HG03280 (cell line): ENCODE data around the gene COX14.
A peak's percentile ranks its signal among the peaks of the same experiment; 100 is the strongest.
"Not testable (repeated sequence)": the region's sequence is repeated elsewhere in the genome, so short reads cannot be mapped to it uniquely, and the experiment has no call there.

Experiments
- ATAC-seq: cut with Tn5 transposase; IDR thresholded peaks from one replicate; pipeline ENCODE4 v1.9.1; 2021; ENCODE audit warnings: mild to moderate bottlenecking, moderate library complexity; ENCODE audit not compliant: unreplicated experiment

The COX14 gene

DNA sequence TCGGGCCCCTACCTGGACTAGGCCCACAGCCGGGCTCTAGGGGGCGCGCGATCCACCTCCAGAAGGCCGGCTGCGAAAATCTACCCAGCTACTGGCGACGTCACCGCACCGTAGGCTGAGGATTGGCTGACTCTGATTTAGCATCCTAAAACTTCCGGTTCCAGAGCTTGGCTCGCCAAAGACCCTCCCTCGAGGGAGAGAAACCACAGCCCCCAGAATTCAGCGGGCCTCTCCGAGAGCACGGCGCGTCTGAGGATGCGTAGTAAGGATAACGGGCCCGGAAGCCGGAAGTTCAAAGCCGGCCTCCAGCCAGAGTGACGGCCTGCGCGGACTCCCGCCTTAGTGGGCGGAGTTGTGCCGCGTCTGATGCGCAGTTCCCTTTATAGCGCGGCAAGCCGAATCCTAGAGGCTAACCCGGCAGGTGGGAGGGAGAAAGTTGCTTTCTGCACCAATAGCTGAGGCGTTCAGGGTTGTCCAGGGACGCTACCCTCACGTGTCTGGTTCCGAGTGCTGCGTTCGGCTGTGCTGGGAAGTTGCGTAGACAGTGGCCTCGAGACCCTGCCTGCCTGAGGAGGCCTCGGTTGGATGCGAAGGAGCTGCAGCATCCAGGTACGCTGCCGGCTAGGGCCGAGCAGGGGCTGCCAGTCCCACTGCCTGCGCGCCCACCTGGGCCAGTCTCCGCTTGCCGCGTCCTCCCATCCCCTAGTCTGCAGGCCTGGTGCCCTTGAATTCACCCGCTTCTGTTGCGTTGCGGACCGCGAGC, at the start of gene COX14:
Gene COX14, plus strand, starts transcription at position 544 of the 763 bp plus-strand sequence. CDS start 7,808 bp downstream, outside the sequence.
- ATAC-seq: peak; percentile 83

DNA sequence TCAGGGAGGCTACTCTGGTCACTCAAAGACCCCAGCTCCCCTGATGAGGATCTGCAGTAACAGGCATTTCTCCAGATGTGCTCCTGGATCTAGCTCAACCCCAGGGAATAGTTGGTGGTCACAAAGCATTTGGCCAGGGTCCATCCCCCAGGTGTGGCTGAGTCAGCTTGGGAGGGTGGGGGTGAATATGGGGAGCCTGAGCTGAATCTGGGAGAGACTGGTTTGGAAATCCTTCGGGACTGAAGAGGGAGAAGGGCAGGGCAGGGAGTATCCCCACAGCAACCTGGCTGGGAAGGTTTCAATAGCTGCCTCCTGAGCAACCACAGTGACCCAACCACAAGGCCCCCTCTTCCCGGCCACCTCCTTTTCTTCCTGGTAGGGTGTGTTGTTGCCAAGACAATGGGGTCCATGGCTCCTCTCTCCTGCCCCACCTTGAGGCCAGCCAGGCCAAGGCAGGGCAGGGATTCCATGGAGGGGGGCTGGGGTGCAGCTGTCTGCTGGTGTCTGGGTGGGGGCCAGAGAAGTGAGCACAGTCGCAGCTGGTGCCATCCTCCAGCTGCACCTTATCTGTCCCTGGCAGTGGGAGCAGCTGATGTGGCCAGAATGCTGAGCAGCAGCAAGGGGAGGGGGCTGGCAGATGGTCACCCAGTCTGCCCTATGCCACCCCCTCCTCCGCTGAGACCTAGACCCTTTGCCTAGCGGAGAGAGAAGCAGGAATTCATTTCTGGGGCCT, 49.1 kb upstream of the COX14 start:
- no peak for ATAC-seq

DNA sequence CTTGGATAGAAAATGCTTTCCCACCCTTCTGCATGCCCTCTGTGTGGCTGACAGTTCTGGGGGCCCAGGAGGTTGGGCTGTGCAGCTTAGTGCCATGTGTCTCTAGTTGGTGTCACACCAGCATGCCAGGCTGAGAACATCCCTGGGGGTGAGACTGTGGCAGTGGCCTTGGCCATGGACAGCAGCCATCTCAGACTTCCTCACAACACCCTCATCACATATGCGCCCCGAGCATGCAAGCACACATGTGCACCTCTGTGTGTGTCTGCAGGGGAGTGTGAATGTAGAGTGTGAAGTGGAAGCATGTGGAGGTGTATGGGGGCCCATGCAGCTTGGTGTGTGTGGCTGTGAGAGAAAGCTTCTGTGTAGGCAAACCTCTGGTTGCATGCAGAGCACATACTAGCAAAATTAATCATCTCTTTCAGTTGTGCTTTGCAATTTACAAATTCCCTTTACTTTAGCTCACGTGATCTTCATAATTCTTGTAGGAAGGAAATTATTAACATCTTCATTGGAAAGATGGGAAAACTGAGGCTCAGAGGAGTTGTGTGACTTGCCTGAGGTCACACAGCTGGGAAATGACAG, 46.2 kb upstream of the COX14 start:
- no peak for ATAC-seq

DNA sequence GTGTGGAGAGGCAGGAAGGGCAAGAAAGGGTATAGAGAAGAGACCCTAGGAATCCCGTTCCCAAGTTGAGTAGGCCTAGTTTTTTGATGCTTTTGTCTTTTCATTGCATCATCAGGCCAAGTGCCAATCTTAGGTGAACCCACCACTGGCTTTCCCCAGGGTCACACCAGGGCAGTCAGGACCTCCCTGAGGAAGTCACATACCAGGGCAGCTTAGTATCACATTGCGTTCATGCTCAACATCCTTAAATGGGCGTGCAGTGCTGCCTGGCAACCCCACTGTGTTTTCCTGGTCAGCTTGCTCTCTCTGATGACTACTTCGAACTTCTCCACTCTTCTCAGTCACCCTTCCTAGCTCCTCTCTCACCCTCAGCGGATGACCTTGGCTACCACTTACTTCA, 45.6 kb upstream of the COX14 start:
- no peak for ATAC-seq

DNA sequence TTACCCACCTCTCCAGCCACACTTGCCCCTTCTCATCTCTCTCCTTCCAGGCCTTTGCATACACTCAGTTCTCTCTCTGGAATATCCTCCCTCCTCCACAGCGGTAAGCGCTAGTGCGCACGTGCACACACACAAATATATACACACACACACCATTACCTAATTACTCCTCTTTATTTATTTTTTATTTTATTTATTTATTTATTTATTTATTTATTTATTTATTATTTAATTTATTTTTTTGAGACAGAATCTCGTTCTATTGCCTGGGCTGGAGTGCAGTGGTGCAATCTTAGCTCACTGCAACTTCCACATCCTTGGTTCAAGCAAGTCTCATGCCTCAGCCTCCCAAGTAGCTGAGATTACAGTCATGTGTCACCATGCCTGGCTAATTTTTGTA, 43.0 kb upstream of the COX14 start:
- no peak for ATAC-seq

DNA sequence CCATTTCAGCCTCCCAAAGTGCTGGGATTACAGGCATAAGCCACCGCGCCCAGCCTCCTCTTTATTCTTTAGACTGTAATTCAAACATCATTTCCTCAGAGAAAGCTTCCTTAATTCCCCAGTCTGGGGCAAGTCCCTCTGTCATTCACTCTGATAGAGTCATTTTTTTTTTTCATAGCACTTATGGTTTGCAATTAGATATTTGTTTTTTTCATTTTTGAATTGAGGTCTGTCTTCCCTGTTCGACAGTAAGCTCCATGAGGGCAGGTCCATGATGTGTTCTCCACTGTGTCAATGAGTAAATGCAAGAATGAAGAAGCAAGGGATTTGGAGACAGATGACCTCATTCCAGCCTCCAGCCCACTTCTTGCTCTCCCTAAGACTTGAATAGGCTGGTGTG, 42.5 kb upstream of the COX14 start:
- ATAC-seq: no peak

DNA sequence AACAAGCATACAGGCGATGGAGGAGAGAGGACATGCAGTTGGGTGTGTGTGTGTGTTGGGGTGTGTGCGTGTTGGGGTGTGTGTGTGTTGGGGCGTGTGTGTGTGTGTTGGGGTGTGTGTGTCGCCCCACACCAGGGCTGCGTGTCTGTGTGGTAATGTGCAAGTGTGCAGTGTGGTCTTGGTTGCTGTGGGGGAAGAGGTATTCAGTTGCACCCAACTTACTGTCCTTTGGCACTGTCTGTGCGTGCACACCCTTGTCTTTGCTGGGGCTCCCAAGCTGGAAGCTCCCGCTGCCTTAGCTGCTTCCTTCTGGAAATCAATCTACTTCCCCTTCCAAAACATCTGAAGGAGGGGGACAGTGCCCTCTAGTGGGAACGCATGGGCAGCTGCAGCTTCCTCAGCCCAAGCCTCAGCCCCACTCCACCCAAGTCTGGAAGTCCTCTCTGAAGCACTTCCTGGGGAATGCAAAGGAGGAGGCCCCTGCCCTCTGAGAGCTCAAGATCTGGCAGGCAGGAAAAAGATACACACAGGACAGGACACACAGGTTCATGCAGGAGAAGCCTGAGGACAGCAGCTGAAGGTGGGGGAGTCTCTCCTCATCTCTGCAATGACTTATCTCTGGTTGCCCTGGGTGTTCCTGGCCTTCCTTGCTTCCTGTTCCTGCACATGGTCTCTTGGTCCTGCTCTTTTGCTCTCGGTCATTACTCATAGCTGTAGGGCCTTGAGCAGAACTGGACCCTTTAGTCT, 41.5 kb upstream of the COX14 start:
- ATAC-seq: no peak

DNA sequence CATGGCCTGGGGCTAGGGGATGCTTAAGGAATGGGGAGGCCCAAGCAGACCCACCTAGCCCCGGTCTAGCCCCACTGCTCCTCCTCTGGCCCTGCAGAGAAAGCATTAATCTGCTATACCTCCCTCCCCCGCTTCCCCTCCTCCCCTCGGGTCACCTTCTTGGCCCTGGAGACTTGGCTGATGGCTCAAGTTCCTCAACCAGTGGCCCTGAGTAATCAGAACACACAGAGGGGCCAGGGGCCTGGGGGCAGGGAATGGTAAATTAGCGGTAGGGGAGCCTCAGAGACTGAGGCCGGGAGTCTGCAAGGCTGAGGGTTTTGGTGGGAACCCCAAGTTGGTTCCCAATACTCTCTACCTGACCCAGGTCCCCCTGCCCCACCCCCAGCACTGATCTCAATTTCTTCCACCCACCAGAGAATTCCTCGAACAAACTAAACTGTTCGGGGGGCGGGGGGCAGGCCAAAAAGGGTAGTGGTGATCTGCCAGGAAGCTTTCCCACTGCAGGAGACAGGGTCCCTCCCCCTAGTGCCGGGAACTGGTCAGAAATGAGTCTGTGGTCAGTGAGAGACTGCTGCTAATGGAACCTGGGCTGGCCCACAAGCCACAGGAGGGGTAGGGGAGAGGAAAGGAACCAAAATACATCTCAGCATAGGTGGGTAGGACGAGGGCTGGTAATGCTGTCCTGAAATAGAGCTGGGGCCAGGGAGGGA, 39.7 kb upstream of the COX14 start:
- no peak for ATAC-seq

DNA sequence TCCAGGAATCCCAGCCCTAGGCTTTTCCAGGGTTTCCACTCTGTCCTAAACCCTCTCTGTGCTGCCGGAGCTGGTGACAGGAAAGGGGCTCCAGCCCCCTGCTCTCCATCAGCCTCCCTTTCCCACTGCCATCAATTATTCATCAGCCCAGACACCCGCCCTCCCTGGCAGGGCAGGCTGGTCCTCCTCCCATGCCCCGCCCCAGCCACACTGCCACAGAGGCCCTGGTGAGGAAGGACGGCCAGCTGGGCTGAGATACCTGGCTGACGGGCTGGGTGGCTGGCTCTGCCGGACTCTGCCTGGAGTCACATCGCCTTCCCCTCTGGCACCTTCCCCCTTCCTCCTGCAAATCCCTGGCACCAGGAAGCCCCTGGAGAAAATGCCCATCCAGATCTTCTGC, 38.8 kb upstream of the COX14 start:
- ATAC-seq: no peak

DNA sequence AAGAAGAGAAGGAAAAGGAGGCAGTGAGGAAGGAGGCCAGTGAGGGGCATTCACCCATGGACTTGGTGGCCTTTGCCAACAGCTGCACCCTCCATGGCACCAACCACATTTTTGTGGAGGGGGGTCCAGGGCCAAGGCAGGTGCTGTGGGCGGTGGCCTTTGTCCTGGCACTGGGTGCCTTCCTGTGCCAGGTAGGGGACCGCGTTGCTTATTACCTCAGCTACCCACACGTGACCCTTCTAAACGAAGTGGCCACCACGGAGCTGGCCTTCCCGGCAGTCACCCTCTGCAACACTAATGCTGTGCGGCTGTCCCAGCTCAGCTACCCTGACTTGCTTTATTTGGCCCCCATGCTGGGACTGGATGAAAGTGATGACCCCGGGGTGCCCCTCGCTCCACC, 38.3 kb upstream of the COX14 start:
- no peak for ATAC-seq

DNA sequence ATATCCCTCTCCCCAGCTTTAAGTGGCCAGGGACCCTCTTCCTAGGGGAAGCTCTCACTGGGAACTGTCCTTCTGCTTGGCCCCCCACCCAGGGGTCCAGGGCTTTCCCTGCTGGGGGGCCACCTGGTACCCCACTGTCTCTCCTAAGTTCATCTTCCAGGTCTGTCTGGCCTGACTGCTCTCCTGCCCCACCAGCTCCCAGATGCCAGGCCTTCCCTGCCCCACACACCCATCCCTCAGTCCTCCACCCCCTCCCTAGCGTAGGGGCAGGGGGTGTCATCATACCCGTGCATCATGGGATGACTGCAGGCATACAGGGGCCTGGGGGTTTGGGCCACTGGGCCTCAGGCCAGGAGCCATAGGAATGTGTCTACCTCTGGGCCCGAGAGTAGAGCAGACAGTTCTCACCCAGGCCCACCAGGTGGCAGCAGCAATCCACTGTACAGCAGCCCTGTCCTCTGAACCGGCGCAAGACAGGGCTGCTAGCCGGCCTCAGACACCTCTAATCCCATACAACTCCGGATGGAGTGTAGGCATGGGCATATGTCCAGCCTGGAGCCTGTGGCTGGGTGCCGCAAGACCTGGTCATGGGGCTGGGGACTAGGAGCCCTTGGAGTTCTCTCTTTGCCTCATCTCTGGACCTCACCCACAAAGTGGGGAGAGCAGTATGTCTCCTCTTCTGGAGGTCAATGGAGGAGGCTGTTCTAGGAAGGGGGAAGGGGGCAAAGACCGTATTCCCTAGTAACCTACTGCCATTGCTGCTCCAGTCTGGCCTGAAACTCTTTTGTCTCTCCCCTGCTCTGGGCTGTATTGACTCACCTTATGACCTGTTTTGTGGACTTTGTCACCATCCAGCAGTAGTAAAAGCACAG, 36.9 kb upstream of the COX14 start:
- peak; percentile 74 for ATAC-seq

DNA sequence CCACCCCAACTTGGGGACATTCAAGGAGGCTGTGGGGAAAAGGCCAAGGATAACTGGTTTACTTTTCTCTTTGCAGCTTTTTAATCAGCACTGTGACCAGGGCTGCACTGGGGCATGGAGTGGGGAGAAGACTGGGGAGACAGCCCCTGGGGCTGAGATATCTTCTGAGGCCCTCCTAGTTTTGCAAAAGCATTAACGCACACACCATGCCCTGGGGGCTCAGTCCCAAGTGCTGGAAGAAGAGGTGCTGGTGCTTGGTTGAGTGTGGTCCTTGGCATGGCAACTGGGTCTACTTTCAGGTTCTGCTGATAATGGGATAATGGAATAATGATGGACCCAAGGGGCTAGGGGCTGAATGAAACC, 36.2 kb upstream of the COX14 start:
- no peak for ATAC-seq

DNA sequence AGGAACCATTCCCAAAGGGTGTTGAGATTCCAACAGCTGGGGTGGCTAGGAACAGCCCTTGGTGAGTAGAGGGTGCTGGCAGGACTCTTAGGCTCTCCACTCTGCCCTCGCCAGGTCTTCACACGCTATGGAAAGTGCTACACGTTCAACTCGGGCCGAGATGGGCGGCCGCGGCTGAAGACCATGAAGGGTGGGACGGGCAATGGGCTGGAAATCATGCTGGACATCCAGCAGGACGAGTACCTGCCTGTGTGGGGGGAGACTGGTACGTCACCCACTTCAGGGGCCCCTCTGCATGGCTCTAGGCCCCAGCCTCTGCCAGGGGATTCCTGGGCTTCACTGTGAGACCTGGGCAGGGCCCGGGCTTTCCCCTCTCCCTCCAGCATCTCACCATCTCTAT, 34.9 kb upstream of the COX14 start:
- ATAC-seq: no peak

DNA sequence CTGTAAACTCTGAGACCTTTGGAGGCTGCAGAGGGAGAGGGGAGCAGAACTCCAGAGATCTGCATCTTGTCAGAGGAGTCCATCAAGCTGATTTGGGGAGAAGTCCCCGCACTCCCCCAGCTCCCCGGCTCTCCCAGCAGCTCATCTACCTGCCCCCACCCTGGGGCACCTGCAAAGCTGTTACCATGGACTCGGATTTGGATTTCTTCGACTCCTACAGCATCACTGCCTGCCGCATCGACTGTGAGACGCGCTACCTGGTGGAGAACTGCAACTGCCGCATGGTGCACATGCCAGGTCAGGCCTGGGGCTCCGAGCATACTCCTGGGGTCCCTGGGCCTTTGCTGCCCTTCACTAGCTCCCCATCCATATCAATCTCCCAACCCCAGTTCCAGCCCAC, 33.8 kb upstream of the COX14 start:
- ATAC-seq: no peak

DNA sequence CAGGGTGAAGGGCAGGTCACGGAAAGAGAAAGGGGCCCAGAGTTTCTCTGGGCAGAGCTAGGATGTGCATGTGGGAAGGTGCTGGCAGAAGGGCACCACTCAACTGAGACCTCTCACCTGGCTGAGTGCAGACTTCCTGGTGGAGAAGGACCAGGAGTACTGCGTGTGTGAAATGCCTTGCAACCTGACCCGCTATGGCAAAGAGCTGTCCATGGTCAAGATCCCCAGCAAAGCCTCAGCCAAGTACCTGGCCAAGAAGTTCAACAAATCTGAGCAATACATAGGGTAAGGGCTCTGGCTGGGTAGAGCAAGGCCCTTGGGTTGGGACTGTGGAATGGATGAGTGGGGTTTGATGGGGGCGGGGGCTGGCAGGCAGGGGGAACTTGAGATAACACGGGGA, 32.3 kb upstream of the COX14 start:
- ATAC-seq: no peak

DNA sequence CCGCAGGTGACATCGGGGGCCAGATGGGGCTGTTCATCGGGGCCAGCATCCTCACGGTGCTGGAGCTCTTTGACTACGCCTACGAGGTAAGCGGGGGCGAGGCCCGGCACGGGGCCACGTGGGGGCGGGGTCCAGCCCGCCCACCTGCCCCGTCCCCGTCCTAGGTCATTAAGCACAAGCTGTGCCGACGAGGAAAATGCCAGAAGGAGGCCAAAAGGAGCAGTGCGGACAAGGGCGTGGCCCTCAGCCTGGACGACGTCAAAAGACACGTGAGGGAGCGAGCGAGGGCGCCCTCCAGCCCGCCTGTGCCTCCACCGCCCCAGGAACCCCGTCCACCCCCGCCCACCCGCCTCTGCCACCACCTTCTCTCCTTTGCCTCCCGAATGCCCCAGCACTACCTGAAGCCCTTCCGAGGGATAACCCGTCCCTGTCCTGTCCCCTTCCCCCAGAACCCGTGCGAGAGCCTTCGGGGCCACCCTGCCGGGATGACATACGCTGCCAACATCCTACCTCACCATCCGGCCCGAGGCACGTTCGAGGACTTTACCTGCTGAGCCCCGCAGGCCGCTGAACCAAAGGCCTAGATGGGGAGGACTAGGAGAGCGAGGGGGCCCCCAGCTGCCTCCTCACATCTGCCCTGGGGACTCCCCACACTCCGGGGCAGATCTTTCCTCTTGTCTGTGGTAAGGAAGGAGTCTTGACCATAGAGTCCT, 30.8 kb upstream of the COX14 start:
- ATAC-seq: no peak

DNA sequence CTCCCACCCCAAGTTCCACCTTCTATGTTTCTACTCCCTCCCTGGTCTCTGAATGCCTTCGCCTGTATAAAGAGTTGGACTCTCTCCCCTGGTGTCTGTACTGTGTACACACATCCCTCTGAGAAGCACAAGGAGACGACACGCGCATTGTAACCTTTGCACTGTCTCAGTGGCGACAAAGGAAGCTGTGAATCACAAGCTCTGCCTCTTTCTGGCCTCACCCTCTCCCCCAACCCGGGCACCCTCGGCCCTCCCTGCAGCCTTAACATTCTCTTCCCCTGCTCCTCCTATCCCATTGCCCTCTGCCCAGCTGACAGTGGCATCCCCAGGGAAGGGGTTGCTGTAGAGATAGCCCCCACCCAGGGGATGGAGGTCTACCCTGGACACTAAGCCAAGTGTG, 29.4 kb upstream of the COX14 start:
- no peak for ATAC-seq

DNA sequence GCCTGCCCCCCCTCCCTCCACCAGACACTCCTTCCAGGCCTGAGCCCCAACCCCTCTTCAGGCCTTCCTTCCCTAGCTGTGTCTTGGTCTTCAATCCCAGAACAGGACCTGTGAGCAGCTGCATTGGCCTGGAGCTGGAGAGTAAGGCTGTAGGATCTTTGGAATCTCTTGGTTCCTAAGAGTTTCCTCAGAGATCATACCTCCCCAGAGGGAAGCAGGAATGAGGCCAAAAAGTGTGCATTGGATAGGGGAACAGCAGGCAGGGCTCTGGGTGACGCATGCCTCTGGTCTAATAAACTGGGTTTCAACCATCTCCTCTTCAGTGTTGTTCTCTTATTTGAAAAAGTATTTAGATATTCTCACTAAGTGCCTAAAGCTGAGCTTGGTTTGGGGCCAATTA, 28.7 kb upstream of the COX14 start:
- no peak for ATAC-seq

DNA sequence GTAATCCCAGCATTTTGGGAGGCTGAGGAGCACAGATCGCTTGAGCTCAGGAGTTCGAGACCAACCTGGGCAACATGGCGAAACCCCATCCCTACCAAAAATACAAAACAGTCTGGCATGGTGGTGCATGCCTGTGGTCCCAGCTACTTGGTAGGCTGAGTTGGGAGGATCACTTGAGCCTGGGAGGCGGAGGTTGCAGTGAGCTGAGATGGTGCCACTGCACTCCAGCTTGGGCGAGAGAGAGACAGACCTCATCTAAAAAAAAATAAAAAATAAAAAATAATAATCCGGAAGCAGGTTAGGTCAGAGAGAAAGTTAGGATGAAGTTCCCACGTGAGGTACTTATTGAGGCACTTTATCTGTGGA, 27.6 kb upstream of the COX14 start:
- not testable (repeated sequence) for ATAC-seq
